Smooth muscle cell (in vitro differentiated cells): Measurements from ENCODE around the gene GOLIM4. TPM values are rescaled to one million over a fixed set of nuclear protein-coding genes. Genes with fewer than 3 reads are reported as not detected.

ENCODE experiments used
- DNase-seq: peaks from one replicate; lab custom pipeline; 2025; ENCODE audit not compliant: unreplicated experiment; lab: John Stamatoyannopoulos, UW
- H2AFZ ChIP-seq: fragments of 200-600 bp; sonication (generic); 2 replicates; pipeline ENCODE4 v1.6.0; 2016; ENCODE audit warnings: antibody characterized with exemption, low read depth, mild to moderate bottlenecking
- H3F3A ChIP-seq: fragments of 200-600 bp; sonication (generic); 2 replicates; pipeline ENCODE4 v1.6.0; 2017; ENCODE audit warnings: antibody characterized with exemption, low read depth
- H3K27ac ChIP-seq: fragments of 200-600 bp; sonication (generic); 2 replicates; pipeline ENCODE4 v1.5.1; 2016; ENCODE audit warnings: low read depth, mild to moderate bottlenecking
- H3K27me3 ChIP-seq: fragments of 200-600 bp; sonication (generic); 2 replicates; pipeline ENCODE4 v1.6.1; 2016; ENCODE audit warnings: low read depth, mild to moderate bottlenecking
- H3K36me3 ChIP-seq: fragments of 200-600 bp; sonication (generic); 2 replicates; pipeline ENCODE4 v1.5.1; 2016; ENCODE audit warnings: low read depth
- H3K4me1 ChIP-seq: fragments of 200-600 bp; sonication (generic); 2 replicates; pipeline ENCODE4 v1.5.1; 2016; ENCODE audit warnings: low read depth
- H3K4me2 ChIP-seq: fragments of 200-600 bp; sonication (generic); 2 replicates; pipeline ENCODE4 v1.6.0; 2016; ENCODE audit warnings: mild to moderate bottlenecking
- H3K4me3 ChIP-seq: fragments of 200-600 bp; sonication (generic); 2 replicates; pipeline ENCODE4 v1.5.1; 2016; ENCODE audit warnings: mild to moderate bottlenecking
- H3K79me2 ChIP-seq: fragments of 200-600 bp; sonication (generic); 2 replicates; pipeline ENCODE4 v1.6.0; 2016; ENCODE audit warnings: low read depth, mild to moderate bottlenecking
- H3K9ac ChIP-seq: fragments of 200-600 bp; sonication (generic); 2 replicates; pipeline ENCODE4 v1.6.0; 2016; ENCODE audit warnings: low read depth
- H3K9me3 ChIP-seq: fragments of 200-600 bp; sonication (generic); replicated peaks from 2 replicates; pipeline ENCODE4 v1.5.1; 2016; ENCODE audit warnings: low read depth
- H4K20me1 ChIP-seq: fragments of 200-600 bp; sonication (generic); 2 replicates; pipeline ENCODE4 v1.6.0; 2016; ENCODE audit warnings: low read depth
- CTCF ChIP-seq: fragments of 200-600 bp; sonication (generic); IDR thresholded peaks from 2 replicates; pipeline ENCODE4 v1.5.1; 2017; ENCODE audit warnings: borderline replicate concordance, mild to moderate bottlenecking, antibody characterized with exemption; ENCODE audit not compliant: insufficient read depth, poor library complexity, severe bottlenecking
- WGBS: methylation state at CpG from one replicate; pipeline ENCODE4 v1.1.7; 2016; ENCODE audit warnings: low lambda C conversion rate; 5-methylcytosine and 5-hydroxymethylcytosine counted together
- polyA plus RNA-seq: library from polyadenylated mRNA; unstranded; fragments of >200 nt; fragmentation: Nextera tagmentation; extraction: Ambion mirVana; gene quantifications from 2 replicates; pipeline ENCODE4 v1.2.1, GENCODE V29; 2016
- total RNA-seq: library from RNA; depleted of rRNA; stranded (reverse); fragments of >200 nt; gene quantifications from 2 replicates; pipeline ENCODE4 v1.2.3, GENCODE V29; 2014

Gene GOLIM4
- total and polyA plus RNA-seq, 2 experiments from 2014 or later, result 44.5 to 59.9 TPM

- Histone ChIP-seq H3K4me1 (peaks cover 5% of the 10 kb centered on the region), H3K36me3 (no peaks in the 10 kb centered on the region), H3K79me2 (peaks cover 86% of the 10 kb centered on the region), H3K4me3 (no peak overlapping the region), H2AFZ (no peak overlapping the region), H3K27me3 (no peaks in the 10 kb centered on the region), H3F3A (no peaks in the 10 kb centered on the region), H4K20me1 (peaks cover 74% of the 10 kb centered on the region), H3K9ac (no peak overlapping the region), H3K27ac (no peak overlapping the region), H3K9me3 (no peaks in the 10 kb centered on the region), H3K4me2 (no peak overlapping the region)
- no peak for DNase-seq
- no peak for TF ChIP-seq CTCF
- WGBS, result 89% methylated on average over 2 of the region's 2 CpGs
Observed at GRCh38 chr3:168053115-168053514, 42.6 kb downstream of the GOLIM4 start.

GRCh38 chr3:168052515-168052914 is 43.2 kb downstream of the GOLIM4 start:
- H3K36me3 ChIP-seq, result no peaks in the 10 kb centered on the region
- H3K4me2 ChIP-seq, result no peak overlapping the region
- peaks cover 86% of the 10 kb centered on the region for H3K79me2 ChIP-seq
- WGBS, result 81% methylated on average over 2 of the region's 2 CpGs
- H3K27ac ChIP-seq, result peak overlapping the region; percentile 75
- no peak for DNase-seq
- H3K27me3 ChIP-seq, result no peaks in the 10 kb centered on the region
- H4K20me1 ChIP-seq, result peaks cover 75% of the 10 kb centered on the region
- no peak for TF ChIP-seq CTCF
- no peaks in the 10 kb centered on the region for H3K9me3 ChIP-seq
- no peak overlapping the region for H3K9ac ChIP-seq
- no peak overlapping the region for H2AFZ ChIP-seq
- H3K4me1 ChIP-seq, result peaks cover 5% of the 10 kb centered on the region
- H3F3A ChIP-seq, result no peaks in the 10 kb centered on the region
- H3K4me3 ChIP-seq, result no peak overlapping the region

- WGBS, result 59% methylated on average over 9 of the region's 9 CpGs
- Histone ChIP-seq H3K4me2 (peak overlapping the region; percentile 49), H3K27ac (peak overlapping the region; percentile 75), H4K20me1 (peaks cover 79% of the 10 kb centered on the region), H3K4me3 (no peak overlapping the region), H3K36me3 (no peaks in the 10 kb centered on the region), H2AFZ (no peak overlapping the region), H3K79me2 (peaks cover 82% of the 10 kb centered on the region), H3K4me1 (peaks cover 5% of the 10 kb centered on the region), H3K27me3 (no peaks in the 10 kb centered on the region), H3K9me3 (no peaks in the 10 kb centered on the region), H3F3A (no peaks in the 10 kb centered on the region), H3K9ac (peak overlapping the region; percentile 55)
- DNase-seq, result no peak
- TF ChIP-seq CTCF, result no peak
Observed at GRCh38 chr3:168051531-168052471, 43.9 kb downstream of the GOLIM4 start.

- peak overlapping the region; percentile 75 for H3K27ac ChIP-seq
- peak overlapping the region; percentile 49 for H3K4me2 ChIP-seq
- H3F3A ChIP-seq, result no peaks in the 10 kb centered on the region
- peaks cover 82% of the 10 kb centered on the region for H4K20me1 ChIP-seq
- TF ChIP-seq CTCF, result no peak
- no peak overlapping the region for H2AFZ ChIP-seq
- H3K9ac ChIP-seq, result no peak overlapping the region
- DNase-seq, result no peak
- H3K4me3 ChIP-seq, result no peak overlapping the region
- peaks cover 5% of the 10 kb centered on the region for H3K4me1 ChIP-seq
- no peaks in the 10 kb centered on the region for H3K27me3 ChIP-seq
- no peaks in the 10 kb centered on the region for H3K9me3 ChIP-seq
- peaks cover 79% of the 10 kb centered on the region for H3K79me2 ChIP-seq
- no peaks in the 10 kb centered on the region for H3K36me3 ChIP-seq
Observed at GRCh38 chr3:168051070-168051469, 44.7 kb downstream of the GOLIM4 start.
